Esophagus squamous epithelium (tissue), 5 donors: ENCODE results near the gene BICD2. TPM values are rescaled to one million over a fixed set of nuclear protein-coding genes. Genes with fewer than 3 reads are reported as not detected.
A peak's percentile ranks its signal among the peaks of the same experiment; 100 is the strongest.

ENCODE experiments used
- DNase-seq: peaks from one replicate; lab custom pipeline; 2025; lab: John Stamatoyannopoulos, UW
- H3K27ac ChIP-seq, 4 donors: fragments of 200-600 bp; sonication (generic); one replicate each; pipeline ENCODE4 v1.5.1; 2016 to 2019; ENCODE audit warnings: mild to moderate bottlenecking in 1 of 4
- H3K27me3 ChIP-seq, 4 donors: fragments of 200-600 bp; sonication (generic); 1 replicate in 3 of 4; 2 replicates in 1 of 4; pipeline versions ENCODE4 v1.5.1 to v1.6.0; 2017 to 2021; ENCODE audit warnings: antibody characterized with exemption in 1 of 4
- H3K36me3 ChIP-seq, 3 donors: fragments of 200-600 bp; sonication (generic); one replicate each; pipeline ENCODE4 v1.5.1; 2016 to 2019
- H3K4me1 ChIP-seq, 3 donors: fragments of 200-600 bp; sonication (generic); one replicate each; pipeline ENCODE4 v1.5.1; 2017 to 2019
- H3K4me3 ChIP-seq, 4 donors: fragments of 200-600 bp; sonication (generic); 1 replicate in 3 of 4; 2 replicates in 1 of 4; pipeline ENCODE4 v1.5.1; 2016 to 2019; ENCODE audit warnings: mild to moderate bottlenecking in 2 of 4, moderate library complexity in 1 of 4
- H3K9me3 ChIP-seq, 3 donors: fragments of 200-600 bp; sonication (generic); one replicate each; pipeline ENCODE4 v1.5.1; 2016 to 2019
- CTCF ChIP-seq, 6 experiments: fragments of 450-650 bp in 4 of 6; fragments of 200-600 bp in 2 of 6; sonication (generic) in 2 of 6; IDR thresholded peaks; one replicate each; pipeline ENCODE4 v1.5.1; 2016 to 2019; ENCODE audit warnings: antibody characterized with exemption in 6 of 6, mild to moderate bottlenecking in 4 of 6, moderate library complexity in 4 of 6
- POLR2A ChIP-seq, 4 donors: fragments of 450-650 bp; IDR thresholded peaks; one replicate each; pipeline ENCODE4 v1.6.1; 2017; ENCODE audit warnings: antibody characterized with exemption in 4 of 4, mild to moderate bottlenecking in 4 of 4, moderate library complexity in 3 of 4
- WGBS, 2 donors: methylation state at CpG; one replicate each; pipeline ENCODE4 v1.1.5; 2018; 5-methylcytosine and 5-hydroxymethylcytosine counted together
- intact Hi-C: fragments of 100-400 bp; cut with DNase I; formaldehyde crosslinking; loops from one replicate; pipeline ENCODE4 v1.15.0; 2022
- total RNA-seq, 4 donors: library from RNA; depleted of rRNA; stranded (reverse); fragments of >200 nt; gene quantifications; one replicate each; pipeline ENCODE4 v1.1.0, GENCODE V29; 2016
- donor health status: DM: yes; HTN: yes; CAD: no.

BICD2 gene
- total RNA-seq, 4 donors from 2014 or later, result 81.7 to 116 (median 91.1) TPM

- no peak overlapping the region for H3K4me3 ChIP-seq
- WGBS, 2 donors, result 52% methylated on average over 9 of the region's 9 CpGs
- no peaks in the 10 kb centered on the region for H3K9me3 ChIP-seq
- no peak for DNase-seq
- H3K36me3 ChIP-seq, result peaks cover 36 to 79% (median 53%) of the 10 kb centered on the region in 3 donors
- H3K27me3 ChIP-seq, result no peaks in the 10 kb centered on the region
- H3K27ac ChIP-seq, result peak overlapping the region; percentile 81 to 91 (median 90)
- TF ChIP-seq POLR2A (IDR thresholded peaks at IDR 0.05), result no peak
- intact Hi-C loops, result no loop called here
- H3K4me1 ChIP-seq, result peaks cover 29 to 81% (median 41%) of the 10 kb centered on the region in 3 donors
Measured at GRCh38 chr9:92723801-92724323, 40.8 kb downstream of the BICD2 start.

- Histone ChIP-seq H3K27me3 (no peaks in the 10 kb centered on the region), H3K27ac (peak overlapping the region; percentile 81 to 91 (median 90)), H3K36me3 (peaks cover 36 to 79% (median 53%) of the 10 kb centered on the region in 3 donors), H3K4me1 (peaks cover 30 to 82% (median 44%) of the 10 kb centered on the region in 3 donors), H3K9me3 (no peaks in the 10 kb centered on the region), H3K4me3 (no peak overlapping the region)
- WGBS, 2 donors, result 30 to 66% methylated on average over 3 of the region's 3 CpGs
- no peak for DNase-seq
- TF ChIP-seq CTCF (IDR thresholded peaks at IDR 0.05), result no peak
- peak in 1 of 4 donors; percentile 16 for TF ChIP-seq POLR2A (IDR thresholded peaks at IDR 0.05)
- intact Hi-C loops, result no loop called here
Measured at GRCh38 chr9:92723299-92723625, 41.4 kb downstream of the BICD2 start.

GRCh38 chr9:92722386-92723298 lies 42.0 kb downstream of the BICD2 start:
- Histone ChIP-seq H3K9me3 (no peaks in the 10 kb centered on the region), H3K36me3 (peaks cover 38 to 79% (median 53%) of the 10 kb centered on the region in 3 donors), H3K27me3 (no peaks in the 10 kb centered on the region), H3K4me3 (no peak overlapping the region), H3K4me1 (peaks cover 37 to 82% (median 50%) of the 10 kb centered on the region in 3 donors), H3K27ac (peak overlapping the region; percentile 77 to 91 (median 90))
- WGBS, 2 donors, result 37 to 60% methylated on average over 5 to 13 of the region's 16 CpGs
- intact Hi-C loops, result no loop called here
- TF ChIP-seq POLR2A (IDR thresholded peaks at IDR 0.05) (peak in 1 of 4 donors; percentile 9), CTCF (IDR thresholded peaks at IDR 0.05) (no peak)
- DNase-seq, result no peak

GRCh38 chr9:92721548-92721947 lies 43.1 kb downstream of the BICD2 start:
- Histone ChIP-seq H3K4me1 (peaks cover 39 to 82% (median 47%) of the 10 kb centered on the region in 3 donors), H3K27ac (peak overlapping the region in 3 of 4 donors; percentile 77 to 91 (median 91)), H3K4me3 (no peak overlapping the region), H3K36me3 (peaks cover 35 to 79% (median 52%) of the 10 kb centered on the region in 3 donors), H3K9me3 (no peaks in the 10 kb centered on the region), H3K27me3 (no peaks in the 10 kb centered on the region)
- intact Hi-C loops, result no loop called here
- 77 to 85% methylated on average over 3 to 7 of the region's 7 CpGs for WGBS, 2 donors
- TF ChIP-seq POLR2A (IDR thresholded peaks at IDR 0.05), result no peak
- TF ChIP-seq CTCF (IDR thresholded peaks at IDR 0.05), result no peak
- no peak for DNase-seq

GRCh38 chr9:92720807-92721535 lies 43.7 kb downstream of the BICD2 start:
- 41 to 83% methylated on average over 3 to 8 of the region's 8 CpGs for WGBS, 2 donors
- peak overlapping the region in 2 of 4 donors; percentile 91 for H3K27ac ChIP-seq
- H3K4me3 ChIP-seq, result no peak overlapping the region
- peaks cover 35 to 79% (median 52%) of the 10 kb centered on the region in 3 donors for H3K36me3 ChIP-seq
- DNase-seq, result no peak
- intact Hi-C loops, result no loop called here
- H3K4me1 ChIP-seq, result peaks cover 45 to 82% (median 48%) of the 10 kb centered on the region in 3 donors
- TF ChIP-seq CTCF (IDR thresholded peaks at IDR 0.05) (no peak), POLR2A (IDR thresholded peaks at IDR 0.05) (no peak)
- no peaks in the 10 kb centered on the region for H3K27me3 ChIP-seq
- H3K9me3 ChIP-seq, result no peaks in the 10 kb centered on the region
